SU-DHL-6 (cell line): Measurements from ENCODE around the gene KRTAP6-1.

Experiments
- EZH2phosphoT487 ChIP-seq: fragments of 200-600 bp; sonication (generic), shearing (Covaris generic); conservative IDR thresholded peaks from 2 replicates; pipeline ENCODE4 v1.6.1; 2018; ENCODE audit warnings: mild to moderate bottlenecking, antibody characterized with exemption, low read length, moderate library complexity, mixed read lengths
- TF ChIP-seq, protein P1 (sequence below): fragments of 200-600 bp; sonication (generic); IDR thresholded peaks from one replicate; pipeline ENCODE4 v1.5.1; 2017; ENCODE audit warnings: antibody characterized with exemption, mild to moderate bottlenecking, low read length, moderate library complexity; ENCODE audit not compliant: insufficient read depth, poor library complexity, severe bottlenecking

GRCh38 chr21:30642564-30642963, 28.8 kb upstream of the KRTAP6-1 start, which contains the start of gene KRTAP20-3:
- TF ChIP-seq, protein P1, sequence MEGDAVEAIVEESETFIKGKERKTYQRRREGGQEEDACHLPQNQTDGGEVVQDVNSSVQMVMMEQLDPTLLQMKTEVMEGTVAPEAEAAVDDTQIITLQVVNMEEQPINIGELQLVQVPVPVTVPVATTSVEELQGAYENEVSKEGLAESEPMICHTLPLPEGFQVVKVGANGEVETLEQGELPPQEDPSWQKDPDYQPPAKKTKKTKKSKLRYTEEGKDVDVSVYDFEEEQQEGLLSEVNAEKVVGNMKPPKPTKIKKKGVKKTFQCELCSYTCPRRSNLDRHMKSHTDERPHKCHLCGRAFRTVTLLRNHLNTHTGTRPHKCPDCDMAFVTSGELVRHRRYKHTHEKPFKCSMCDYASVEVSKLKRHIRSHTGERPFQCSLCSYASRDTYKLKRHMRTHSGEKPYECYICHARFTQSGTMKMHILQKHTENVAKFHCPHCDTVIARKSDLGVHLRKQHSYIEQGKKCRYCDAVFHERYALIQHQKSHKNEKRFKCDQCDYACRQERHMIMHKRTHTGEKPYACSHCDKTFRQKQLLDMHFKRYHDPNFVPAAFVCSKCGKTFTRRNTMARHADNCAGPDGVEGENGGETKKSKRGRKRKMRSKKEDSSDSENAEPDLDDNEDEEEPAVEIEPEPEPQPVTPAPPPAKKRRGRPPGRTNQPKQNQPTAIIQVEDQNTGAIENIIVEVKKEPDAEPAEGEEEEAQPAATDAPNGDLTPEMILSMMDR, result no peak
- TF ChIP-seq EZH2phosphoT487, result no peak
